H9 (cell line): ENCODE measurements around the gene EML1. TPM values are rescaled to one million over a fixed set of nuclear protein-coding genes. Genes with fewer than 3 reads are reported as not detected.

Experiments used
- DNase-seq: peaks from one replicate; pipeline ENCODE4 v3.0.0-alpha.2; 2017
- H2AFZ ChIP-seq: one replicate; pipeline ENCODE4 v1.6.1; 2013; ENCODE audit warnings: mild to moderate bottlenecking, low read length, control low read depth, moderate library complexity
- H2AK5ac ChIP-seq: 2 replicates; pipeline ENCODE4 v1.6.1; 2013; ENCODE audit warnings: low read length, control low read depth, mixed read lengths; ENCODE audit not compliant: insufficient read length
- H2BK120ac ChIP-seq: one replicate; pipeline ENCODE4 v1.6.1; 2013; ENCODE audit warnings: low read depth, mild to moderate bottlenecking, low read length, control low read depth, inconsistent platforms; ENCODE audit not compliant: poor library complexity, severe bottlenecking
- H2BK12ac ChIP-seq: 2 replicates; pipeline ENCODE4 v1.6.1; 2013; ENCODE audit warnings: low read length, control low read depth, mixed read lengths, low read depth; ENCODE audit not compliant: insufficient read length
- H2BK15ac ChIP-seq: 2 replicates; pipeline ENCODE4 v1.6.1; 2013; ENCODE audit warnings: low read depth, low read length, control low read depth
- H2BK20ac ChIP-seq: one replicate; pipeline ENCODE4 v1.6.1; 2013; ENCODE audit warnings: low read depth, mild to moderate bottlenecking, low read length, control low read depth, inconsistent platforms; ENCODE audit not compliant: poor library complexity, severe bottlenecking
- H2BK5ac ChIP-seq: 2 replicates; pipeline ENCODE4 v1.6.1; 2013; ENCODE audit warnings: low read length, control low read depth, mixed read lengths; ENCODE audit not compliant: insufficient read length
- H3K14ac ChIP-seq: 2 replicates; pipeline ENCODE4 v1.6.1; 2013; ENCODE audit warnings: low read length, control low read depth; ENCODE audit not compliant: insufficient read depth
- H3K18ac ChIP-seq: 2 replicates; pipeline ENCODE4 v1.6.1; 2013; ENCODE audit warnings: low read depth, mild to moderate bottlenecking, mixed read lengths, low read length, control low read depth; ENCODE audit not compliant: insufficient read length
- H3K23ac ChIP-seq: 2 replicates; pipeline ENCODE4 v1.6.1; 2013; ENCODE audit warnings: low read length, control low read depth, mixed read lengths, low read depth; ENCODE audit not compliant: insufficient read length
- H3K23me2 ChIP-seq: 2 replicates; pipeline ENCODE4 v1.6.1; 2013; ENCODE audit warnings: low read depth, mild to moderate bottlenecking, mixed read lengths, low read length, control low read depth; ENCODE audit not compliant: insufficient read length, poor library complexity, severe bottlenecking
- H3K27ac ChIP-seq: 2 replicates; pipeline ENCODE4 v1.5.1; 2013; ENCODE audit warnings: low read length, control low read depth, mixed read lengths, low read depth; ENCODE audit not compliant: insufficient read length
- H3K27me3 ChIP-seq: 2 replicates; pipeline ENCODE4 v1.6.1; 2013; ENCODE audit warnings: low read length, control low read depth, inconsistent platforms; ENCODE audit not compliant: insufficient read depth
- H3K4ac ChIP-seq: 2 replicates; pipeline ENCODE4 v1.6.1; 2013; ENCODE audit warnings: low read depth, mild to moderate bottlenecking, control low read depth, inconsistent platforms, low read length, moderate library complexity
- H3K4me1 ChIP-seq: 2 replicates; pipeline ENCODE4 v1.6.1; 2013; ENCODE audit warnings: low read length, control low read depth, inconsistent platforms; ENCODE audit not compliant: insufficient read depth
- H3K4me2 ChIP-seq: 2 replicates; pipeline ENCODE4 v1.6.1; 2013; ENCODE audit warnings: low read length, control low read depth, mixed read lengths; ENCODE audit not compliant: insufficient read length, insufficient read depth
- H3K56ac ChIP-seq: 2 replicates; pipeline ENCODE4 v1.6.1; 2013; ENCODE audit warnings: low read depth, mild to moderate bottlenecking, mixed read lengths, low read length, control low read depth; ENCODE audit not compliant: insufficient read length
- H3K79me1 ChIP-seq: 2 replicates; pipeline ENCODE4 v1.6.1; 2013; ENCODE audit warnings: low read depth, mild to moderate bottlenecking, moderate library complexity, low read length, control low read depth, inconsistent platforms; ENCODE audit not compliant: insufficient read depth, poor library complexity, severe bottlenecking
- H3K79me2 ChIP-seq: 2 replicates; pipeline ENCODE4 v1.6.1; 2013; ENCODE audit warnings: low read length, control low read depth, inconsistent platforms; ENCODE audit not compliant: insufficient read depth
- H3K9ac ChIP-seq: 2 replicates; pipeline ENCODE4 v1.6.1; 2013; ENCODE audit warnings: low read length, control low read depth, mixed read lengths; ENCODE audit not compliant: insufficient read length; ENCODE audit errors: extremely low read depth
- H3K9me3 ChIP-seq: one replicate; pipeline ENCODE4 v1.6.1; 2013; ENCODE audit warnings: low read depth, low read length, inconsistent platforms; ENCODE audit not compliant: control insufficient read depth
- H3T11ph ChIP-seq: one replicate; pipeline ENCODE4 v1.6.1; 2013; ENCODE audit warnings: mild to moderate bottlenecking, low read length, control low read depth, inconsistent platforms
- H4K20me1 ChIP-seq: one replicate; pipeline ENCODE4 v1.6.1; 2013; ENCODE audit not compliant: control insufficient read depth, insufficient read length, insufficient read depth
- H4K5ac ChIP-seq: 2 replicates; pipeline ENCODE4 v1.6.1; 2013; ENCODE audit warnings: low read depth, mild to moderate bottlenecking, mixed read lengths, low read length, control low read depth; ENCODE audit not compliant: insufficient read length
- H4K8ac ChIP-seq: replicated peaks from 2 replicates; pipeline ENCODE4 v1.6.1; 2013; ENCODE audit warnings: low read length, control low read depth, mixed read lengths, low read depth; ENCODE audit not compliant: insufficient read length
- H4K91ac ChIP-seq: 2 replicates; pipeline ENCODE4 v1.6.1; 2013; ENCODE audit warnings: low read depth, mild to moderate bottlenecking, moderate library complexity, mixed read lengths, low read length, control low read depth; ENCODE audit not compliant: insufficient read length
- H3K27ac Mint-ChIP-seq, 3 experiments: 2 replicates in 2 of 3; 3 replicates in 1 of 3; pipeline ENCODE4 v1.8.0; 2020 to 2021; ENCODE audit warnings: mixed read lengths in 3 of 3, mild to moderate bottlenecking in 1 of 3, moderate library complexity in 1 of 3
- H3K27me3 Mint-ChIP-seq: 2 replicates; pipeline ENCODE4 v1.8.0; 2021; ENCODE audit warnings: low read depth, mild to moderate bottlenecking, moderate library complexity, mixed read lengths
- H3K36me3 Mint-ChIP-seq, 3 experiments: 2 replicates in 2 of 3; 3 replicates in 1 of 3; pipeline ENCODE4 v1.8.0; 2020 to 2021; ENCODE audit warnings: low read depth in 3 of 3, mixed read lengths in 3 of 3; ENCODE audit not compliant: insufficient read depth in 1 of 3
- H3K4me1 Mint-ChIP-seq, 2 experiments: 2 replicates each; pipeline ENCODE4 v1.8.0; 2020; ENCODE audit warnings: mixed read lengths in 2 of 2
- H3K4me3 Mint-ChIP-seq, 2 experiments: 2 replicates in 1 of 2; 3 replicates in 1 of 2; pipeline ENCODE4 v1.8.0; 2020 to 2021; ENCODE audit warnings: mild to moderate bottlenecking in 2 of 2, mixed read lengths in 2 of 2, moderate library complexity in 1 of 2
- H3K9me3 Mint-ChIP-seq, 2 experiments: 2 replicates in 1 of 2; 3 replicates in 1 of 2; pipeline ENCODE4 v1.8.0; 2020; ENCODE audit warnings: mild to moderate bottlenecking in 2 of 2, mixed read lengths in 2 of 2, moderate library complexity in 1 of 2
- CTCF ChIP-seq: fragments of 200-600 bp; sonication (generic); conservative IDR thresholded peaks from 3 replicates; pipeline ENCODE4 v1.8.0; 2021; ENCODE audit warnings: antibody characterized with exemption, mild to moderate bottlenecking
- WGBS: extraction: QIAGEN DNeasy Blood & Tissue Kit; methylation state at CpG from one replicate; pipeline ENCODE4 v1.1.7; 2013; ENCODE audit warnings: missing lambda C conversion rate, low lambda C conversion rate, mixed read lengths; ENCODE audit not compliant: insufficient read length; ENCODE audit errors: extremely low coverage; 5-methylcytosine and 5-hydroxymethylcytosine counted together
- total RNA-seq: library from RNA; stranded (reverse); gene quantifications from 2 replicates; pipeline ENCODE4 v1.2.1, GENCODE V29; 2021

The EML1 gene
- total RNA-seq, 1 experiment from 2014 or later: 16.7 TPM

DNA sequence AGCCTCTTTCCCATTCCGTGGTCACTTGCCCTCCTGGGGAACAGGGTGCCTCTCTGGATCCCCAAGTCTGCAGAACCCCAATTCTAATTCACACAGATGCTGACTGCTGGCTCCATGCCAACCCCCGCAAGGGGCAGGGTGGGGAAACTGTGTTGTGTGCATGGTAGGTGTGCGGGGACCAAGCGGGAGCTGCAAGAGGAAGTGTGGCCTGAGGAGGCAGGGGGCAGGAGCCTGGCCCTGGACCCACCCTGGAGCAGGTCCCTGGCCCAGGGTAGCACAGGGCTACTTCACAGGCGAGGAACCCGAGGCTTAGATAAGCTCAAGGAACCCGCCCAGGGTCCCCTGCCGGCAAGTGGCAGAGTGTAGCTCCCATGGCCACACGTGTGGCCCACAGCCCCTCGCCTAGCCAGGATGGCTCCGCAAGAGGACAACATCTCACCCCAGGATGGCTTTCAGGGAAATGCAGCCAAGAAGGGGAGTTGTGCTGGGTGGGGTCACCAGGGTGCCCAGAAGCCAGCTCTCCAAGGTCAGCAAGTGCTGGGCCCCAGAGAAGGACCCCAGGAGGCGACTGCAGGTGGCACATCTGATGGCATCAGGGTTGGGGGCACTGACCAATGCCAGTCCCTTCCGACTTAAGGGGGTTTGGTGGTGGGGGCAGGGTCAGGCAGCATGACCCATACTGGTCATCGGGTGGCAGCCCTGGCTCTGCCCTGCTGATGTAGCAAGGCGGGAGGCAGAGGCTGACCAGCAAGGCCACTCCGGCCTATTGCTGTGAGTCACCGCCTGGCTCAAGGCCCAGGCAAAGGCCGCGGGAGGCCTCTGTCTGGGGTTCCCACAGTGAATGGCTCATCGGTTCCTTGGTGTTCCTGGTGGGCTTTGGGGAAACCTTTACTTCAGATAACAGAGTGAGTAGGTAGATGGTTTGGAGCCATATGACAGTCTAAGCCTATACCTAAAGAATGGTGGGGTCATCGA, 37.3 kb upstream of the EML1 start:
- peaks cover 32 to 36% of the 10 kb centered on the region in 2 experiments for H3K4me1 Mint-ChIP-seq
- H3K56ac ChIP-seq: no peak overlapping the region
- H3K4me2 ChIP-seq: no peak overlapping the region
- H4K5ac ChIP-seq: no peak overlapping the region
- H3K4me3 Mint-ChIP-seq: no peak overlapping the region; a peak in 1 of 5 replicates
- no peak overlapping the region for H4K91ac ChIP-seq
- H3K9me3 ChIP-seq: no peaks in the 10 kb centered on the region
- H3K27me3 ChIP-seq: no peaks in the 10 kb centered on the region
- no peaks in the 10 kb centered on the region for H3K79me1 ChIP-seq
- WGBS: no CpG with 5 or more reads among the region's 21 CpGs
- H3K27ac Mint-ChIP-seq: no peak overlapping the region
- H2BK5ac ChIP-seq: no peak overlapping the region
- H3K23ac ChIP-seq: no peak overlapping the region
- no peak overlapping the region for H2BK20ac ChIP-seq
- H2BK12ac ChIP-seq: no peak overlapping the region
- no peak for TF ChIP-seq CTCF
- H3K79me2 ChIP-seq: no peaks in the 10 kb centered on the region
- H3K23me2 ChIP-seq: no peaks in the 10 kb centered on the region
- no peaks in the 10 kb centered on the region for H3K9me3 Mint-ChIP-seq
- DNase-seq: no peak
- H2BK15ac ChIP-seq: no peak overlapping the region
- H4K8ac ChIP-seq: no peak overlapping the region
- no peaks in the 10 kb centered on the region for H3K36me3 Mint-ChIP-seq
- no peak overlapping the region; the same call in 1 of the 2 replicates for H3K14ac ChIP-seq
- H3K4me1 ChIP-seq: peaks cover 7% of the 10 kb centered on the region; the same call in 1 of the 2 replicates
- no peak overlapping the region for H2BK120ac ChIP-seq
- H2AFZ ChIP-seq: no peak overlapping the region
- H4K20me1 ChIP-seq: no peaks in the 10 kb centered on the region
- H2AK5ac ChIP-seq: no peak overlapping the region
- no peak overlapping the region for H3T11ph ChIP-seq
- no peak overlapping the region for H3K27ac ChIP-seq
- H3K4ac ChIP-seq: no peak overlapping the region
- H3K18ac ChIP-seq: no peak overlapping the region
- no peak overlapping the region for H3K9ac ChIP-seq
- H3K27me3 Mint-ChIP-seq: peaks cover 16% of the 10 kb centered on the region
